ENCODE results near the gene CAPN9.

DNA sequence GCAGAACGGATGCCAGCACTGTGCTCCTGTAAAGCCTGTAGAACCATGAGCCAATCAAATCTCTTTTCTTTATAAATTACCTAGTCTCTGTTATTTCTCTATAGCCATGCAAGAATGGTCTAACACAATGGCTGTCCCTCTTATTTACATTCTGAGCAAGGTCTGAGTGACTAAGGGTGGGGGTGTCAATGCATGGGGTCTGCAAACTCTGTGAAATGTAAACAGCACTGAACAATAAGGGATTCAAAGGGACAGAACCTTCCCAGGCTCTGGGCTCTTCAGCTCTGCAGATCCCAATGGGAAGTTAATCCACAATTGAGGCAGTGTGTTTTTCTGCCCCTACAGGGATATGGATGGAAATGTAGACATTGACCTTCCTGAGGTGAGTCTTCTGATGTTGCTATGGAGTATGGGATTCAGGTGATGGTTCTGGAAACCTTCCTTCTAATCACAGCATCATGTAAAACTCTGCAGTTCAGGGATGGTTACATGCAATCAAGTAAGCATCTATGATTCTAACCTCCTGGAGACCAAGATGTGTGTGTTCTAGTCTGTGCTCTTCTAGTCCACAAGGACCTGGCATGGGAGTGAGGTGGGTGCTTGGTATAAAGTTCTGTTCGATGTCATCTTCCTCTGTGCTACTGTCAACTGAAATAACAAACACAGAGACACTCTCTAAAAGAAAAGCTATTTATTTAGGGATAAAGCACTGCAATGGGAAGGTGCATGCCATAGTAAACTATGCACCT, 38.6 kb downstream of the CAPN9 start:
- TF ChIP-seq POLR2AphosphoS5 (IDR thresholded peaks at IDR 0.05; ENCODE audit: insufficient read depth, low read depth, low read length) (no peak), POLR2A (IDR thresholded peaks at IDR 0.05; ENCODE audit: low read depth, low read length) (no peak), MYC (IDR thresholded peaks at IDR 0.05; ENCODE audit: low read depth, low read length) (no peak), JUN (IDR thresholded peaks at IDR 0.05; ENCODE audit: borderline replicate concordance, insufficient read depth, insufficient read length, low read depth) (no peak), EZH2 (IDR thresholded peaks at IDR 0.05; ENCODE audit: borderline replicate concordance, low read depth, low read length, severe bottlenecking) (no peak)
- TF ChIP-seq, protein P1, sequence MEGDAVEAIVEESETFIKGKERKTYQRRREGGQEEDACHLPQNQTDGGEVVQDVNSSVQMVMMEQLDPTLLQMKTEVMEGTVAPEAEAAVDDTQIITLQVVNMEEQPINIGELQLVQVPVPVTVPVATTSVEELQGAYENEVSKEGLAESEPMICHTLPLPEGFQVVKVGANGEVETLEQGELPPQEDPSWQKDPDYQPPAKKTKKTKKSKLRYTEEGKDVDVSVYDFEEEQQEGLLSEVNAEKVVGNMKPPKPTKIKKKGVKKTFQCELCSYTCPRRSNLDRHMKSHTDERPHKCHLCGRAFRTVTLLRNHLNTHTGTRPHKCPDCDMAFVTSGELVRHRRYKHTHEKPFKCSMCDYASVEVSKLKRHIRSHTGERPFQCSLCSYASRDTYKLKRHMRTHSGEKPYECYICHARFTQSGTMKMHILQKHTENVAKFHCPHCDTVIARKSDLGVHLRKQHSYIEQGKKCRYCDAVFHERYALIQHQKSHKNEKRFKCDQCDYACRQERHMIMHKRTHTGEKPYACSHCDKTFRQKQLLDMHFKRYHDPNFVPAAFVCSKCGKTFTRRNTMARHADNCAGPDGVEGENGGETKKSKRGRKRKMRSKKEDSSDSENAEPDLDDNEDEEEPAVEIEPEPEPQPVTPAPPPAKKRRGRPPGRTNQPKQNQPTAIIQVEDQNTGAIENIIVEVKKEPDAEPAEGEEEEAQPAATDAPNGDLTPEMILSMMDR (IDR thresholded peaks at IDR 0.05; ENCODE audit: extremely low read depth in 1 of 2, insufficient read depth in 1 of 2, low read depth in 1 of 2, low read length in 2 of 2) = no peak
- TF ChIP-seq, protein P2, sequence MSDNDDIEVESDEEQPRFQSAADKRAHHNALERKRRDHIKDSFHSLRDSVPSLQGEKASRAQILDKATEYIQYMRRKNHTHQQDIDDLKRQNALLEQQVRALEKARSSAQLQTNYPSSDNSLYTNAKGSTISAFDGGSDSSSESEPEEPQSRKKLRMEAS (IDR thresholded peaks at IDR 0.05; ENCODE audit: insufficient read depth, insufficient read length) = no peak
